IgD-negative memory B cell (primary cell): ENCODE data around the gene GLUL. TPM values are rescaled to one million over a fixed set of nuclear protein-coding genes. Genes with fewer than 3 reads are reported as not detected.
"Not testable (repeated sequence)": the region's sequence is repeated elsewhere in the genome, so short reads cannot be mapped to it uniquely, and the experiment has no call there.

Source experiments
- H3K27ac Mint-ChIP-seq, 3 donors: one replicate each; pipeline ENCODE4 v1.8.0; 2020 to 2022; ENCODE audit warnings: mild to moderate bottlenecking in 3 of 3, mixed read lengths in 3 of 3, moderate library complexity in 1 of 3
- H3K27me3 Mint-ChIP-seq: one replicate; pipeline ENCODE4 v1.8.0; 2021; ENCODE audit warnings: mixed read lengths
- H3K36me3 Mint-ChIP-seq: one replicate; pipeline ENCODE4 v1.8.0; 2020; ENCODE audit warnings: mild to moderate bottlenecking, mixed read lengths
- H3K4me1 Mint-ChIP-seq, 3 donors: one replicate each; pipeline ENCODE4 v1.8.0; 2020 to 2022; ENCODE audit warnings: mixed read lengths in 3 of 3, mild to moderate bottlenecking in 1 of 3
- H3K4me3 Mint-ChIP-seq, 4 donors: one replicate each; pipeline ENCODE4 v1.8.0; 2020 to 2022; ENCODE audit warnings: mild to moderate bottlenecking in 4 of 4, mixed read lengths in 4 of 4, moderate library complexity in 3 of 4
- H3K9me3 Mint-ChIP-seq, 3 donors: one replicate each; pipeline ENCODE4 v1.8.0; 2020 to 2021; ENCODE audit warnings: mixed read lengths in 3 of 3, mild to moderate bottlenecking in 1 of 3
- polyA plus RNA-seq: library from polyadenylated mRNA; unstranded; fragments of 300-500 nt; fragmentation: Illumina TruSeq; gene quantifications from one replicate; pipeline ENCODE4 v1.2.3, GENCODE V29; 2021

GLUL gene
- polyA plus RNA-seq, 1 donor from 2014 or later, result 26.2 TPM

- Mint-ChIP-seq H3K4me3 (no peak overlapping the region), H3K9me3 (no peaks in the 10 kb centered on the region), H3K27ac (no peak overlapping the region), H3K36me3 (peaks cover 5% of the 10 kb centered on the region), H3K4me1 (peaks cover 8 to 14% (median 11%) of the 10 kb centered on the region in 3 donors), H3K27me3 (peaks cover 3% of the 10 kb centered on the region)
Observed at GRCh38 chr1:182385885-182386853, 5.4 kb downstream of the GLUL start.

- no peaks in the 10 kb centered on the region for H3K27me3 Mint-ChIP-seq
- peaks cover 5% of the 10 kb centered on the region for H3K36me3 Mint-ChIP-seq
- peaks cover under 1 to 2% (median 1%) of the 10 kb centered on the region in 3 donors for H3K4me1 Mint-ChIP-seq
- H3K9me3 Mint-ChIP-seq, result no peaks in the 10 kb centered on the region
- H3K27ac Mint-ChIP-seq, result no peak overlapping the region
- no peak overlapping the region for H3K4me3 Mint-ChIP-seq
Observed at GRCh38 chr1:182384387-182384960, 7.1 kb downstream of the GLUL start.

GRCh38 chr1:182383934-182384333 is 7.7 kb downstream of the GLUL start:
- Mint-ChIP-seq H3K4me1 (no peaks in the 10 kb centered on the region), H3K36me3 (peaks cover 5% of the 10 kb centered on the region), H3K27me3 (no peaks in the 10 kb centered on the region), H3K4me3 (no peak overlapping the region), H3K9me3 (no peaks in the 10 kb centered on the region), H3K27ac (no peak overlapping the region)

- no peaks in the 10 kb centered on the region for H3K27me3 Mint-ChIP-seq
- H3K27ac Mint-ChIP-seq, result no peak overlapping the region
- H3K36me3 Mint-ChIP-seq, result peaks cover 5% of the 10 kb centered on the region
- H3K4me3 Mint-ChIP-seq, result no peak overlapping the region
- H3K4me1 Mint-ChIP-seq, result no peaks in the 10 kb centered on the region
- no peaks in the 10 kb centered on the region for H3K9me3 Mint-ChIP-seq
Observed at GRCh38 chr1:182383037-182383661, 8.4 kb downstream of the GLUL start.

GRCh38 chr1:182381962-182382819 is 9.4 kb downstream of the GLUL start:
- no peak overlapping the region for H3K27ac Mint-ChIP-seq
- peaks cover 5% of the 10 kb centered on the region for H3K36me3 Mint-ChIP-seq
- no peak overlapping the region for H3K4me3 Mint-ChIP-seq
- no peaks in the 10 kb centered on the region for H3K27me3 Mint-ChIP-seq
- no peaks in the 10 kb centered on the region for H3K4me1 Mint-ChIP-seq
- no peaks in the 10 kb centered on the region for H3K9me3 Mint-ChIP-seq

- Mint-ChIP-seq H3K4me1 (no peaks in the 10 kb centered on the region), H3K27me3 (no peaks in the 10 kb centered on the region), H3K27ac (no peak overlapping the region), H3K9me3 (no peaks in the 10 kb centered on the region), H3K4me3 (no peak overlapping the region), H3K36me3 (peaks cover 5% of the 10 kb centered on the region)
Observed at GRCh38 chr1:182380199-182380598, 11.4 kb downstream of the GLUL start.

GRCh38 chr1:182379781-182380180 is 11.8 kb downstream of the GLUL start:
- not testable (repeated sequence) for H3K4me1 Mint-ChIP-seq, H3K27ac Mint-ChIP-seq, H3K4me3 Mint-ChIP-seq, H3K9me3 Mint-ChIP-seq, H3K36me3 Mint-ChIP-seq, H3K27me3 Mint-ChIP-seq

- Mint-ChIP-seq H3K9me3 (no peaks in the 10 kb centered on the region), H3K4me1 (no peaks in the 10 kb centered on the region), H3K36me3 (no peaks in the 10 kb centered on the region), H3K27me3 (no peaks in the 10 kb centered on the region), H3K27ac (no peak overlapping the region), H3K4me3 (no peak overlapping the region)
Observed at GRCh38 chr1:182376936-182377574, 14.5 kb downstream of the GLUL start.

- H3K27ac Mint-ChIP-seq, result no peak overlapping the region
- H3K9me3 Mint-ChIP-seq, result no peaks in the 10 kb centered on the region
- H3K4me3 Mint-ChIP-seq, result no peak overlapping the region
- H3K36me3 Mint-ChIP-seq, result no peaks in the 10 kb centered on the region
- H3K4me1 Mint-ChIP-seq, result no peaks in the 10 kb centered on the region
- H3K27me3 Mint-ChIP-seq, result no peaks in the 10 kb centered on the region
Observed at GRCh38 chr1:182374101-182374834, 17.3 kb downstream of the GLUL start.

- Mint-ChIP-seq H3K36me3 (no peaks in the 10 kb centered on the region), H3K27ac (no peak overlapping the region), H3K27me3 (peaks cover 3% of the 10 kb centered on the region), H3K4me3 (no peak overlapping the region), H3K9me3 (no peaks in the 10 kb centered on the region), H3K4me1 (peaks cover 0 to 10% (median 8%) of the 10 kb centered on the region in 3 donors)
Observed at GRCh38 chr1:182370532-182370931, 21.1 kb downstream of the GLUL start.

GRCh38 chr1:182368903-182369302 is 22.7 kb downstream of the GLUL start:
- peaks cover 5% of the 10 kb centered on the region for H3K27me3 Mint-ChIP-seq
- no peaks in the 10 kb centered on the region for H3K9me3 Mint-ChIP-seq
- no peaks in the 10 kb centered on the region for H3K36me3 Mint-ChIP-seq

GRCh38 chr1:182368358-182368757 is 23.2 kb downstream of the GLUL start:
- Mint-ChIP-seq H3K36me3 (no peaks in the 10 kb centered on the region), H3K27me3 (peaks cover 9% of the 10 kb centered on the region), H3K4me3 (peak overlapping the region in 2 of 4 donors; percentile 35 to 83), H3K27ac (no peak overlapping the region), H3K4me1 (peaks cover 0 to 10% (median 8%) of the 10 kb centered on the region in 3 donors), H3K9me3 (no peaks in the 10 kb centered on the region)

More at GRCh38 chr1:182368903-182369302, 22.7 kb downstream of the GLUL start:
- Mint-ChIP-seq H3K4me1 (peaks cover 0 to 10% (median 8%) of the 10 kb centered on the region in 3 donors), H3K27ac (no peak overlapping the region), H3K4me3 (peak overlapping the region in 2 of 4 donors; percentile 35 to 83)

- Mint-ChIP-seq H3K4me1 (peaks cover 0 to 10% (median 8%) of the 10 kb centered on the region in 3 donors), H3K9me3 (no peaks in the 10 kb centered on the region), H3K36me3 (no peaks in the 10 kb centered on the region), H3K4me3 (peak overlapping the region in 1 of 4 donors; percentile 83), H3K27me3 (peaks cover 9% of the 10 kb centered on the region), H3K27ac (no peak overlapping the region)
Observed at GRCh38 chr1:182367926-182368325, 23.7 kb downstream of the GLUL start.

- Mint-ChIP-seq H3K27ac (no peak overlapping the region), H3K27me3 (peaks cover 9% of the 10 kb centered on the region), H3K4me3 (no peak overlapping the region)
Observed at GRCh38 chr1:182366596-182366995, 25.0 kb downstream of the GLUL start.

More at GRCh38 chr1:182366596-182366995, 25.0 kb downstream of the GLUL start:
- Mint-ChIP-seq H3K36me3 (no peaks in the 10 kb centered on the region), H3K9me3 (no peaks in the 10 kb centered on the region), H3K4me1 (peaks cover 0 to 10% (median 8%) of the 10 kb centered on the region in 3 donors)
